Mesenteric fat pad (tissue), 1 donor: ENCODE data around the gene MYO5B. TPM values are rescaled to one million over a fixed set of nuclear protein-coding genes. Genes with fewer than 3 reads are reported as not detected.

Source experiments
- DNase-seq: peaks from one replicate; pipeline ENCODE4 v3.0.0-alpha.2; 2020; ENCODE audit warnings: low spot score
- total RNA-seq: library from RNA; stranded (reverse); fragmentation: NEBNext Ultra II Directional; extraction: Animal tissue kit (Norgen Biotek cat#: 25700); gene quantifications from one replicate; pipeline ENCODE4 v1.2.1, GENCODE V29; 2021
- donor health status: DM: yes; HTN: yes; CAD: no.

Gene MYO5B
- total RNA-seq, 1 donor from 2014 or later: 1.6 TPM

GRCh38 chr18:49973592-49973991, 221.4 kb downstream of the MYO5B start:
- no peak for DNase-seq

GRCh38 chr18:49972535-49972934, 222.4 kb downstream of the MYO5B start:
- no peak for DNase-seq

- no peak for DNase-seq
Measured at GRCh38 chr18:49971462-49971861, 223.5 kb downstream of the MYO5B start.

- no peak for DNase-seq
Measured at GRCh38 chr18:49970319-49970718, 224.6 kb downstream of the MYO5B start.

- DNase-seq: no peak
Measured at GRCh38 chr18:49968644-49969309, 226.2 kb downstream of the MYO5B start.

GRCh38 chr18:49967636-49968313, 227.2 kb downstream of the MYO5B start:
- DNase-seq: no peak

GRCh38 chr18:49967171-49967570, 227.8 kb downstream of the MYO5B start:
- DNase-seq: no peak

GRCh38 chr18:49966090-49966489, 228.9 kb downstream of the MYO5B start:
- no peak for DNase-seq

GRCh38 chr18:49963217-49963616, 231.7 kb downstream of the MYO5B start:
- DNase-seq: no peak

- no peak for DNase-seq
Measured at GRCh38 chr18:49961271-49961670, 233.7 kb downstream of the MYO5B start.

GRCh38 chr18:49960376-49960775, 234.6 kb downstream of the MYO5B start:
- no peak for DNase-seq

GRCh38 chr18:49959176-49959575, 235.8 kb downstream of the MYO5B start:
- DNase-seq: no peak

- no peak for DNase-seq
Measured at GRCh38 chr18:49955263-49955662, 239.7 kb downstream of the MYO5B start.

- no peak for DNase-seq
Measured at GRCh38 chr18:49953391-49953790, 241.6 kb downstream of the MYO5B start.

- no peak for DNase-seq
Measured at GRCh38 chr18:49949951-49950395, 245.0 kb downstream of the MYO5B start.

GRCh38 chr18:49948975-49949374, 246.0 kb downstream of the MYO5B start:
- DNase-seq: no peak

- no peak for DNase-seq
Measured at GRCh38 chr18:49944663-49945062, 250.3 kb downstream of the MYO5B start.

- DNase-seq: no peak
Measured at GRCh38 chr18:49936821-49937220, 258.1 kb downstream of the MYO5B start.

- no peak for DNase-seq
Measured at GRCh38 chr18:49935215-49935614, 259.7 kb downstream of the MYO5B start.

GRCh38 chr18:49934457-49934856, 260.5 kb downstream of the MYO5B start:
- DNase-seq: no peak

- no peak for DNase-seq
Measured at GRCh38 chr18:49933530-49934128, 261.3 kb downstream of the MYO5B start.

- DNase-seq: no peak
Measured at GRCh38 chr18:49931760-49932159, 263.2 kb downstream of the MYO5B start.

- no peak for DNase-seq
Measured at GRCh38 chr18:49931179-49931578, 263.8 kb downstream of the MYO5B start.
